Stimulated activated CD4-positive, alpha-beta T cell treated with anti-CD3 and anti-CD28 coated beads, Interleukin-12 subunit alpha, Interleukin-12 subunit beta, amount 100 ng/mL, for 24 hours (primary cell): ENCODE data around the gene WNK3.

Experiments used
- DNase-seq, 2 experiments: peaks; one replicate each; pipeline ENCODE4 v3.0.0-alpha.2; 2020; ENCODE audit warnings: low read depth in 2 of 2

Gene WNK3

DNA sequence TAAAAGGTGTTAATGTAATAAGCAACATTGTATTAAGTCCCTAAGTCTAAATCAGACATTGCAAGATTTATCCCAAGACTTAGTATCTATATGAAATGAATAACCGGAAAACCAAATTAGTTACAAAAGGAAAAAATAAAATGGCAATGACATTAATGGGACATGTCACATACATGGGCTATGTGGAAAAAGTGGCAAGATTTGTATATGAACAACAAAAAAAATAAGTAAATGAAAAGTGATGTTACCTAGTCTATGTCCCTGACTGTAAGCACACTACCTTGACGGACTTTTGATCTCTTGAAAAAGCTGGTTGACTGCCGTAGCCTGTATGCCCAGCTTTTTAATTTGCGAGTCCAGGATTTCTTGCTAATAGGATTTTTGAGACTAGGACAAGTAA lies 119.3 kb downstream of the WNK3 start:
- no peak for DNase-seq

DNA sequence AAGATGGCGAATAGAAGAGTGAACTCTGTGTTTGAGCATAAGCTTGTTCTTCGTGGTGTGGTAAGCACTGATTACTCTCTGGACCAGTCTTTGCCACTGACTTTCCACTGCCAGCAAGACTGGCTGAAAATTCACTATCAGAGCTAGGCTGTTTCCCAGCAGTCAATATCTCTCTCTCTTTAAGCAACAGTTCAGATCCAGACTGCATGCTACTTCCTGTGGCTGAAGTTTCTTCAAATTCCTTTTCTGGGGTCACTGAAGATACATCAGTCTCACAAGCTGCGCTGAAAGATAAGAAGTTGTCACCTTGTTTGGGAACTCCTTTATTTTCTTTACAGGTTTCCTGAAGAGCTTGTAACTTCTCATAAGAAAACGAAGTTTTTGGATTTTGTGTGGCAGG lies 120.8 kb downstream of the WNK3 start:
- DNase-seq, result no peak

DNA sequence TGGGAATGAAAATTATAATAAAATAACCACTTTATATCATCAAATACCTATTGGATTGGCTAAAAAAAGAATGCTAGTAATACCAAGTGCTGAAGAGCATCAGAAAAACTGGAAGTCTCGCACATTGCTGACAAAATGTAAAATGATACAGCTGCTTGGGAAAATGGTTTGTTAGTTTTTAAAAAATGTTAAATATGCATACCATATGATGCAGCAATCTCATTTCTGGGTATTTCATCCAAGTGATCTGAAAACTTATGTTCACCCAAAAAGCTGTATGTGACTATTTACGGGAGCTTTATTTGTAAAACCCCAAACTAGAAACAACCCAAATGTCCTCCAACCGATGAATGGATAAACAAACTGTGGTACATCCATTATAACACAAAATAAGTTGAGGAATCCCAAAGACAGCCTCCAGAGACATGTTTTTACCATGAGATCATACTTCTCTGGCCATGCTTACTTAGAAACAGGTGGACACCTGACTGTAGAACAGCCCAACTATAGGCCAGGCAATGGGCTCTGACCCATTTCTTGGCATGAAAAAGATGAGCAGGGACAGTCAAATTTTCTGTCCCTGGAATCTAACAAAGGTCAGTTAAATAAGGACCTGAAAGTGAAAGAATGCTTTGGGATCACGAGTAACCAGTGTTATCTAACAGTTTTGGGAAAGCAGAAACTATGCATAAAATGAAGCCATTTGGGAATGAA lies 127.3 kb downstream of the WNK3 start:
- DNase-seq, result no peak

DNA sequence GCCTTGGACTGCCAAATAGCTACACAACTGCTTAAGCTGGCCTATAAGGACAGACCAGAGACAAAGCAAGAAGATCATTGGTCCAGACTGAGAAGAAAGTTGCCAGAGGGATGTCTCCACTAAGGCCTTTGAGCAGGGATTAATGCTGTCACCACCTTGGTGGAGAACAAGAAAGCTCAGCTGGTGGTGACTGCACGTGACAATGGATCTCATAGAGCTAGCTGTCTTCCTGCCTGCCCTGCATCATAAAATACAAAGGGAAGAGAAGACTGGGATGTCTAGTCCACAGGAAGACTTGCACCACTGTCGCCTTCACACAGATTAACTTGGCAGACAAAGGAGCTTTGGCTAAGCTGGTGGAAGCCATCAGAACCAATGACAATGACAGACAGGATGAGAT lies 134.3 kb downstream of the WNK3 start:
- DNase-seq, result no peak

DNA sequence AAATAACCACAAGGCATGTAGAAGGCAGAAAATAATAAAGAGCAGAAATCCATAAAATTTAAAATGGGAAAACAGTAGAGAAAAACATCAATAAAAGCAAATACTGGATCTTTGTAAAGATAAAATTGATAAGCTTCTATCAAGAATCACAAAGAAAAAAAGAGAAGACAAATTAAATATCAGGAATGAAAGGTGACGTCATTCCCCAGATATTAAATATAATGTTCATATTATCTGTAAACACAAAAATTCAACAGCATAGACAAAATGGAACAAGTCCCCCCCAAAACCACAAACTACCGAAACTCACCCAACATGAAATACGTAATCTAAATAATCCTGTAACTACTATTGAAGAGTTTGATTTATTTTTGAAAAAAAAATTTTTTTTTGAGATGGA lies 144.2 kb downstream of the WNK3 start:
- no peak for DNase-seq

DNA sequence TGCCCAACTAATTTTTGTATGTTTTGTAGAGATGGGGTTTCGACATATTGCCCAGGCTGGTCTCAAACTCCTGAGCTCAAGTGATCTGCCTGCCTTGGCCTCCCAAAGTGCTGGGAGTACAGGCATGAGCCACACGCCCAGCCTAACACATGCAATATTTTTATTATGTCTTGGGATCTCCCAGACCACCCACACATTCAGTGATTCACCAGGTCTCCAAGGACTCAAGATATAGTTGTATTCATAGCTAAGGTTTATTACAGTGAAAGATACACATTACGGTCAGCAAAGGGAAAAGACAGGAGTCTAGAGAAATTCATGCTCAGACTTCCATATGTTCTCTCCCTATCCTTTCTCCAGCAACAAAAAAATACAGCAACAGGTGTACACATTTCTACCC lies 149.3 kb downstream of the WNK3 start:
- DNase-seq, result no peak

DNA sequence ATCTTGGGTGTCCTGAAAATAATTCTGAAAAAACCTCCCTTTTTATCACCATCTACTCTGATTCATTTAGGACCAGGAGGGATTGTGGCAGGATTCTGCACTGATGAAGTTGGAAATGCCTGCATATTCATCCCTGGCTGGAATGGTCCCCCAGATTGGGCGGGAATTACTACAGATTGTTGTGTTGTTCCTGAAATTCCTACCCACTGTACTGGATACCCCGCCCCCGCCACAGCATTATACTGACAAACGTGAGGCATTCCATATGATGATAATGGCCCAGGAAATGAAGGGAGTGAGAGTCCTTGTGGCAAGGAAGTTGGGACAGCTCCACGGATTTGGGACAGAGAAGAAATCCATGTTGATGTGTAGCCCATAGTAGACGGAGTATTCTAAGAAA lies 159.6 kb downstream of the WNK3 start:
- no peak for DNase-seq

DNA sequence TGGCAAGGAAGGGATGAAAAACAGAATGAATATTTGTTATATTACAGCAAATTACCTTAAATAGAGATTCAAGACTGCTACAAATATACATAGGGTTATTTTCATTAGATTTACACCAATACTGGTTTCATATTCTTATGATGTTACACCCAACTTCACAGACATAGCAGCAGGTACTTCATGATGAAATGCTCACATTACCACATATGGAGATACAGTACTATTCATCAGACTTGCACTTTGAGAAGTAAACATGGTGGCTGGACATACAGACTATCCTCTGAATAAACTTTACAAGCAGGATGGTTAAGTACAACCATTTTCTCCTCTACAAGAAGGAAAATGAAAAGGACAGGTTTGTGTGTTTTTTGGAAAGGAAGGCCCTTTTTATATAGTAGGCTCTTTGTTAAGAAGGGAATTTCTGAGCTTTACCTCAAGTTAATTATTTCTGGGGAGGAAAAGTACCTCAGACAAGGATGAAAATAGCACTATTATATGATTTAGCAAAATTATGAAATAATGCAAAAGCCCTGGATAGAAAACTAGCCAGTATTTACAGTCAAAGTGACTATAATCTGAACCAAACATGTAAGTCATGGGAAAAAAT lies 162.8 kb downstream of the WNK3 start:
- DNase-seq, result no peak

DNA sequence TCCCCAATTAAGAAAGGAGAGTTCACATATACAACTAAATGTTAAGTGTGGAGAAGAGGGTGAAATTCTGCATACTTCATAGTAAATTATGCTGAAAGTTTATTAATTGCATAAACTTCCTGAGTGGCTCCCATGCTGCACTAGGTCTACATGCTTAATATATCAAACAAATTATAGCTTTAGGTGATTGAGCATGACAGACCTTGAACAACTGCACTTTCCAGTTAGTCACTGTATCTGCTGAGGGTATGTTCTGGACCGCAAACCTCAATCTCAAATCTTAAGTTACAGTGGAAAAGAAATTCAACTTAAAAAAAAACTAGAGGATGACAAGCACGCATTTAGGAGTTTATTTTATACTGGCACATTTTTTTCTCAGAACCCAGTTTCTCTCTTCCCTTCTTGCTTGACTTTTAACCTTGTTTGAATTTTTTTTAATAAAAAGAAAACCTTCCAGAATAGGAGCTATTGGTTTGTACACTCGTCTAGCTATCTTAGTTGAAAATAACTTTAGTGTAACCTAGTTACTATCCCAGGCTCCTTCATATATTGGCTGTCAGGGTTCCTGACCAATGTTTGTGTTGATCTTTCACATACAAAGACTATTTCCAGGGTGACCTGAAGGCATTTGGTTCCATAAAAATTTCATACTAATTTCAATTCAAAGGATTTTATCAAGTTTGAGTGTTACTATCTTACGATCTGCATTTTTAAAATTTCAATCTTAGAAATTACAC lies 164.6 kb downstream of the WNK3 start:
- DNase-seq, result no peak

DNA sequence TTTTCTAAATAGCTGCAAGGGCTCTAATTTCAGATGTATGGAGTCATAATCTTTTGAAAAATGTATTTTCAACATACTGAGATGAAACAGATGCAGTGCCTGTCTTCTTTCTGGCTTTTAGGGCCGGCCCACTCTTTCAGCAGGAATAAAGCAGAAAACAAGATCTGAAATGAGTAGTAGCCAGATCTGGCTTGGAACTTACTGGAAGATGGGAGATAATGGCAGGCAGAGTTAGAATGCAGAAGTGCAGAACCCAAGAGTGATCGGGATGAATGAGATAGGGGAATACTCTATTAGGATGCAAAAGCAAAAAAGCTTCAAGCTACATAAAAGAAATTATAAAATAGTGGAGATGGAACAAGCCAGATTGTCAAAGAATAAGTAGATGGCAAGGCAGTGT lies 173.4 kb downstream of the WNK3 start:
- DNase-seq, result no peak

DNA sequence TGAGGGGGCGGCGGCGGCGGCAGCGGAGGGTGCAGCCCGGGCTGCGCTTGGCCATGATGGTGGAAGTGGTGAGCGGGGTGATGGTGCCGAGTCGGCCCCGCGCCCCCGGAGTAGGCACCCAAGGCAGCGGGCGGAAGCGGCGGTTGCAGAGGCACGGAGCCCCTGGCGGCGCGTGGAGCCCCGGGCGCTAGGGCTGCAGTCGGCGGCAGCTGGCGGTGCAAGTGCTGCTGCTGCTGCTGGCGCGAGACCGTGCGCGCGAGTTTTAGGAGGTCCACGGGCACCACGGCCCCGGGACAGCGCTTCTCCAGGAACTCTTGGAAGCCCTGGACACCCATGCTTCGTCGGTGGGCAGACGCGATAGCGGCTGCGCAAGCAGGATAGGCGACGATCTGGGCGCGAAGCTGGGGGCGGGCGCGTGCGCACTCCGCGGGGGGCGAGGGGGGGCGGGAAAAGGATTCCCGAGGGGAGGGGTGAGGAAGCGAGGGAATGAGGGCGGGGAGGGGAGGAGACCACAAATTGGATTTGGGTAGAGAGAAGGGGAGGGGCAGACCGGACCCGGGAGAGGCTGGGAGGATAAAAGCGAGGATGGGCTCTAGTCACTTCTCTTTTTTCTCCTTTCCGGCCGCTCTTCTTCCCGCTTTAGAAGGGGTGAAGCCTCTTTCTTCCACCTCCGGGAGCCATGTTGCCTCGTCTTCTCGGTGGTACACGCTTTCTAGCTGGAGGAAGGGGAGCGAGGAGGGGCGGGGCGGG lies 174.8 kb downstream of the WNK3 start, which contains the start of gene FAM120C:
FAM120C (minus strand) TSS at position 391 of the 750 bp plus-strand sequence; CDS start at position 335, 56 bp downstream.
- peak; percentile 39 to 52 for DNase-seq

DNA sequence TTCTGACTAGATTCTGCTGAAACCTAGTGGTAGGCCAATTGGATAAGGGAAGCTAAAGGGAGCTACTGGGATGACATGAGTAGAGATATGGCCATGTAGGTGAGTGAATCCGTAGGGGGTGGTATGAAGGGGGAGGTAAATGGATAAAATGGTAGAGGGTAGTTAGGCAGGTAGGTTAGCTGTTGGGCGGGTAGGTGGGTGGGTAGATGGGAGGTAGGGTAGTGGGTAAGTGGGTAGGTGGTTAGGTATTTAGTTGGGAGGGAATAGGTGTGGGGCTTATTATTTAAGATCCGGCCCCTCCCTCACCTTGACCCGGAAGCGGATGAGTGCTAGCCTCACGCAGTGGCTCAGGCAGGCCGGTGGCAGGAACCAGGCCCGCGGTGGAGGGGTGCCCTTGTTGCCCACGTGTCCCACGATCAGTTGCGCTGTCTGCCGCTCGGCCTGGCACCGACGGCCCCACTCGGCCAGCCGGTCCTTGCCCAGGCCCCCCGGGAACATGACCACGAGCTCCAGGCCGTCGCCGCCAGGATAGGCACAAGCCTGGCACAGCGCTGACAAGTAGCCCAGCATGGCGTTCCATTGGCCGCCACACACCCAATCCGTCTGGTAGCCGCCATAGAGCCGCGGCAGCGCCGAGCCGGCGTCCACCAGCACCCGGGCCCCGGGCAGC lies 175.5 kb downstream of the WNK3 start:
- DNase-seq, result peak; percentile 33 to 50

DNA sequence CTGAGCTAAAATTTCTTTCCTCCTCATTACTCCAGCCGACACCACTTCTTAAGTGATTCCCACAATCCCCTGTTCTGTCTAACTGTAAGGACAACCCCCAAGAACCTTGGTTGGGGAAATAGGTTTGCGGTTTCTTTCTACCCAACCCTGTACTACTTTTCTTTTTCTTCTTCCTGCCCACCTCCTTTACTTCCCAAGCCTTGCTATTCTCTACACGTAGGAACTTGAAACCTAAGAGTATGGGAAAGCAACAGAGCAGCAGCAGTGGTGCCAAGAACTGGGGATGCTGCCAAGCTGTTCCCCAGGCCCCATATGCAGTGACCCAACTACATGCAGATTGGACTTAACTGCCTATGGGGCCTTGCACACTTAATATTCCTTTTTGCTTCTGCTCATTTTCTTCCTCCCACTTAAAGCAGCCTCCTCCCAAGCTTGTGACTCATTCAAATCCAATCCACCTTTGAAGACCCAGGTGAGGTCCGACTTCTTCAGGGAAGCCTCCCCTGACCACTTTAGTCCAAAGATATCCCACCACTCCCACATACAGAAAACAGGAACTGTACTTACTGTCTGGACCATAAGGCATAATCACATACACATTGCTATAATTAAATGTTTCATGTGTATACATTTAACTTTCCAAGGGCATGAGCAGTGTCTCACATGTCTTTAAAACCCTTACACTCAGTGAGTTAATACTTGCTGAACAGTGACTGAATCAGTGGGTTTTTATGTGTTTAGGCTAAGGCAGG lies 176.5 kb downstream of the WNK3 start:
- DNase-seq, result no peak

DNA sequence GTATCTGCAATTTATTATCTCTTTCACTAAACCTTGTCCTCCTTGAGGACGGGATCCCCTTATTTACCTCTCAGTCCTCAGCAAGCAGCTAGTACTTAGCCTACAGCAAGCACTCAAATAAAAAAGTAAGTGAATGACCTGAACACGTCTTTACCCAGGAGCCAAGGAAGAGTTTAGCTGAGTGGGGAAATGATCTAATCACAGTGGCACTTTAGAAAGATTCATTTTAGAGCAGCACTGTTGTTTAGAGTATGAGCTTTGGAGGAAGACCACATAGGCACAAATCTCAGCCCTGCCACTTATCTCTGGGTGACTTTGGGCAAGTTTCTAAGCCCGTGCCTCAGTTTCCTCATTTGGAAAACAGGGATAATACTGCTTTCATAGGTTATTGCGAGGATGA lies 177.4 kb downstream of the WNK3 start:
- DNase-seq, result no peak

DNA sequence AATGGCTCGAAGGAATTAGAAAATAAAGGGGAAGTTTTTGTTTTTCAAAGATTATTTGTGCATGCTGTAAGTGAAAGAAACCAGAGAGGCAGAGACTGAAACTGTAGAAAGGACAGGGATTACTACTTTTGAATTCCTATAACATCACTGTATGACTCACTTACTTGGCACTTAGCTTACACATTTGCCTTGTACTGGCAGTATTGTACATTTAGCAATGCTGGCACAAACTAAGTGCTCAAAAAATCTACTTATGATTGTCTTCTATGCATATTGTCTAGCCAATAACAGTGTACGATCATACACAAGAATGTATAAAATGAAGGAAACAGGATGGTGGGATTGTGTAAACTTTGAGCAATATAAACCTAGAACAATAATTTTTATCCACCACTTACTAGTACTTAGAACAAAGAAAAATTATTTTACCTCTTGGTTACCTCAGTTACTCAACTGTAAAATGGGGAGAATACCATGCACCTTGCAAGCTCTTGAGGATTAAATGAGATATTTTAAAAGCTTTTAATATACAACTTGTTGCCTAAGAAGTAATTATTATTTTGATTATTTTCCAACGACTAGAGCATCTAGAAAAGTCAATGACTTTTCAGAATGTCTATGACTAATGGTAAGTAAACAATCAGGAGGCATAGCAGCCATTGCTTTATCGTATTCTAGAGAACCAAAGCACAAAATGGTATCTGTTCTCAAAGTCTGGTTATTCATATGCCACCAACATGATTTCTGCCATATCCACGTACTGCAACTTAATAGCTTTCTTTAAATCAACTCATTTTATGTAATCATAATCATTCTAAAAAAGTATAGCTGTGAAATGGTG lies 179.5 kb downstream of the WNK3 start:
- DNase-seq, result no peak

DNA sequence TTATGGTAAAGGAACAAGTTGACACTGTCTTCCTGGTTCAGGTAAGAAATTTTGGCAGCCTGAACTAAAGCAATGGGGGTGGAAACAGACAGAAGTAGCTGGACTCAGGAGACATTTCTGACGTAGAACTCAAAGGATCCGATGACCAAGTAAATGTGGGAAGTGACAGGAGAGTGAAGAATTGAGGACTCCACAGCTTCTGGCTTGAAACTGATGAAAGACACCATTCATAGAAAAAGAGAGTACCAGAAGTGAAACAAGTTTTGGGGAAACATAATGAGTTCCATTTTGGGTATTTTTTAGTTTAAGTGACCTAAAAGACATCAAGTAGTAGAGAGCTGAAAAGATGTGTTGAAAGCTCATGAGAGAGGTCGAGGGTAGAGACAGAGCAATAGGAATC lies 180.5 kb downstream of the WNK3 start:
- DNase-seq, result no peak

DNA sequence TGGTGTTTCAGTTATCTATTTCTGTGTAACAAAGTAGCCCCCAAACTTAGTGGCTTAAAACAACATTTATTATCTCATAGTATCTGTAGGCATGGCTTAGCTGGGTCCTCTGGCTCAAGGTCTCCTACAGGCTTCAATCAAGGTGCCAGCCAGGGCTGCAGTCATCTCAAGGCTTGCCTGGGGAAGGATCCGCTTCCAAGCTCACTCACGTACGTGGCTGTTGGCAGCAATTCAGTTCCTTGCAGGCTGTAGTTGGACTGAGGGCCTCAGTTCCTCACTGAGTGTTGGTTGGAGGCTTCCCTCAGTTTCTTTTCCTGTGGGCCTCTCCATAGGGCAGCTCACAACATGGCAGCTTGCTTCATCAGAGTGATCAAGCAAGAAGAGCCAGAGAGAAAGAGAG lies 184.1 kb downstream of the WNK3 start:
- DNase-seq, result no peak

DNA sequence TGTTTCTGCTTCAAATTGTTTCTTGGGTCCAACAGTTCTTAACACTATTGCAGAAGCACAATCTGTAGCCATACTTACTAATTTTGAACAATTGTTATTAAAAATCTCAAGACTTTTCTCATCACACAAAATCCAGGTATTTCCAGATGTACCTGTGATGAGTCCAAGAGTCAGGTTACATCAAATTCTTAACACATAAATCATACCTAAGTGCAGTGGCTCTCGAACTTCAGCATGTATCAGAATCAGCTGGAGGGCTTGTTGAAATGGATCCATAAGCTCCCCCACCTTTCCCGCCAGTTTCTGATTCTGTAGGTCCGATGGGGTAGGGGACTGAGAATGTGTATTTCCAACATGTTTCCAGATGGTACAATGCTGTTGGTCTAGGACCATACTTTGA lies 185.4 kb downstream of the WNK3 start:
- DNase-seq, result no peak

DNA sequence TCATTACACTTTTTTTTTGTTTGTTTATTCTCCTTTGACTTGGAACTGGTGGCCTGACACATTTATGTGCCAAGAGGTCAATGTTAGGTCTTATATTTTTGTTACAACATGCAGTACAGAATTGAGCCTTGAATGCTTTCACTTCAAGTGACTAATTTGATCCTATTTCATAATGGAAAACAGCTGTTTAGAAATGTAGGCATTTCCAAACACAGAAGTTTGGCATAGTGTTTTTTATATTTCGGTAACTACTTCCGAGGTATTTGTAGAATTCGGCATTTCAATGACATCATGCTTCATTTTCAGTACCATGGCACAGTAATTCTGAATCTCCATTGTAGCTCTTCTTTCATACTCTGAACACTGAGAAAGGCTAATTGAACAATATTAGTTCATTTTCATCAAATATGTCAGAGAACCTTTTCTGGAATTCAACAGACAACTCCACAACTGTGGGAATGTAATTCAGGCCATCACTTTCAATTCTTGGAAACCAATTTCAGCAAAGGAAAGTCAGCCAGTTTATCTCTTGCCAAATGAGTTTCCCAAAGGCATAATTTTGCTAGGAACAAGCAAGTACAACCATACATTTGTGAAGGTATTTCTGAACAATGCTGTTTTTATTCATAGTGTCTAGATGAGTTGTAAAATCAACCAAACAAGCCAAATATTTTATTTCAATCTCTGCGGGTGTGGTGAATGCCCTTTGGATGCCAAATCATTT lies 186.2 kb downstream of the WNK3 start:
- DNase-seq, result no peak
